ENCODE results near the gene TJP3.
"Not testable (repeated sequence)": the region's sequence is repeated elsewhere in the genome, so short reads cannot be mapped to it uniquely, and the experiment has no call there.

Gene TJP3

GRCh38 chr19:3708207-3708931, at the start of gene TJP3:
Gene TJP3, plus strand, starts transcription at chr19:3708384. Its CDS starts 20,049 bp downstream, at chr19:3728433.
- DNase-seq, result no peak

GRCh38 chr19:3658870-3659745, 49.1 kb upstream of the TJP3 start:
- no peak for DNase-seq

- DNase-seq, result no peak
Observed at GRCh38 chr19:3659746-3660112, 48.5 kb upstream of the TJP3 start.

GRCh38 chr19:3660493-3661219, 47.5 kb upstream of the TJP3 start:
- no peak for DNase-seq

GRCh38 chr19:3661284-3662238, 46.6 kb upstream of the TJP3 start:
- no peak for DNase-seq

- no peak for DNase-seq
Observed at GRCh38 chr19:3663838-3664237, 44.3 kb upstream of the TJP3 start.

- DNase-seq, result no peak
Observed at GRCh38 chr19:3664879-3665642, 43.1 kb upstream of the TJP3 start.

- no peak for DNase-seq
Observed at GRCh38 chr19:3665681-3666544, 42.3 kb upstream of the TJP3 start.

GRCh38 chr19:3666545-3666856, 41.7 kb upstream of the TJP3 start:
- not testable (repeated sequence) for DNase-seq

GRCh38 chr19:3667037-3667638, 41.0 kb upstream of the TJP3 start:
- no peak for DNase-seq

- DNase-seq, result no peak
Observed at GRCh38 chr19:3667766-3668165, 40.4 kb upstream of the TJP3 start.

GRCh38 chr19:3668331-3669081, 39.7 kb upstream of the TJP3 start:
- no peak for DNase-seq

GRCh38 chr19:3669082-3669946, 38.9 kb upstream of the TJP3 start:
- no peak for DNase-seq

- no peak for DNase-seq
Observed at GRCh38 chr19:3669947-3670795, 38.0 kb upstream of the TJP3 start.

GRCh38 chr19:3670796-3671679, 37.1 kb upstream of the TJP3 start:
- no peak for DNase-seq

All from DMS79 (cell line).